Occipital lobe (tissue), 2 donors: Measurements from ENCODE around the gene DCTD. TPM values are rescaled to one million over a fixed set of nuclear protein-coding genes. Genes with fewer than 3 reads are reported as not detected.

Experiments
- DNase-seq: peaks from one replicate; lab custom pipeline; 2025; lab: John Stamatoyannopoulos, UW
- total RNA-seq: library from RNA; depleted of rRNA; stranded (reverse); fragments of >200 nt; gene quantifications from one replicate; pipeline ENCODE4 v1.2.3, GENCODE V29; 2014

DCTD gene
- total RNA-seq, 1 donor from 2014 or later = 18.1 TPM

DNA sequence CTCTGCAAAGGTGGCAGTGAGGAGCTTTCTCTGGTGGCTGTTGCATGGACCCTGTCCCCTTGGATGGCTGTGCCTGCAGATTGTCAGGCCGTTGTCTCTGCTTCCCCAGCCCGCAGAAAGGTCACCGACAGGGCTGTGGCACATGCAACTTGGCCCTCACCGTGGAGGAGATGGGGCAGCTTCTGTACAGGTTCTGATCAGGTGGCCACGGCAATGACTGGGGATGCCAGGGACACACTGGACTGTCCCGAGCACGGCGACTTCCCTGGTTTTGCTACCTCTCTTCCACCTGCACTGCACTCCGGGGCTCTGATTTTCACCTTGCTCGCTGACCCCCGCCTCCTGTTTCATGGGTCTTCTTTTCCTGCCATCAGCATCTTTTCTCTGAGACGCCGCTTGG is 43.5 kb downstream of the DCTD start:
- DNase-seq = no peak

DNA sequence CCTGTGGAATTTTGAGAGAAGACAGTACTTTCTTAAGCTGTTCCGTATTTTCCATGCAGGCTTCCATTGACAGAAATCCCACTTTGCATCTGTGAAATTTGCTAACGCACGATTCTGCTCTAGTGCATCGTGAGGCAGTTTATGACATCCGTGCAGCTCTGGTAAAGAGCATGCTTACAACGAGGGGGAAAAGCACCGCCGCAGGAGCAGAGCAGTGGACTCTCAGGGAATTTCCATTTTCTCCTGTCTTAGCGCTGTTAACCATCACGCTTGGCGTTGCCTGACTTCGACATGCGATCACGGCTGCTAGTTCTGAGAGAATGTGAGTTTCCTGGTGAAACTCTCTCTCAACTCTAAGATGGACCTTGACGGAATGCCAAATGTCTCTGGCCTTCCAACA is 43.9 kb downstream of the DCTD start:
- no peak for DNase-seq

DNA sequence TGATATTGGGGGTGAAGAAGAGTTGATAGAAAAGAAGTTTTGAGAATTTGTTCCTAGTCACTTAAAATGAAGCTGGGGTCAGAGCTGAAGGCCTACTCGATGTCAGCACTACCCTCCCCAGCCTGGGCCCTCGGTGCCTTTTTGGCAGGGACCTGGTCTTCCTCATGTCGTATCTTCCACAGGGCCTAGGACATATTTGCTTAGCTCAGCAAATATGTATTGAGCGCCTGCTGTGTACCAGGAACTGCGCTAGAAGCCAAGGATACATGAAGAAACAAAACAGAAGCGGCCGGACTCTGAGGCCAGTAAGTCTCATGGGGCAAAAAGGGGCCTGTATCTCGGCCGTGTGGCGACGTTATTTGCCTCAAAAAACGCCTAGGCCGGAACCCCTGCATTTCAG is 44.3 kb downstream of the DCTD start:
- no peak for DNase-seq

DNA sequence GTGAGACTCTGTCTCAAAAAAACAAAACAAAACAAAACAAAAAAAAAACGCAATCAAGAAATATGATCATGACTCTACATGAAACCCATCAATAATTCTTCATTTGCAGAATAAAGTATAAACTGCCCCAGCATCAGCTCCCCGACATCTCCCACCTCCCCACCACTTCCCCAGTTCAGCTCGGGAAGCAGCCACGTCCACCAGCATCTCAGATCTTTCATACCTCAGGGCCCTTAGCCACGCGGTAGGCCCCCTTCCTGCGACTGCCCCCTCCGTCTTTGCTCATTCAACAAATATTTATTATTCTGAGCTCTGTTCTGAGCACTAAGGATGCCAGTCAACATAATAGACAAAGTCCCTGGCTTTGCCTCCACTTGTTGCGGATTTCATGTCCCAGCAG is 45.6 kb downstream of the DCTD start:
- DNase-seq = no peak

DNA sequence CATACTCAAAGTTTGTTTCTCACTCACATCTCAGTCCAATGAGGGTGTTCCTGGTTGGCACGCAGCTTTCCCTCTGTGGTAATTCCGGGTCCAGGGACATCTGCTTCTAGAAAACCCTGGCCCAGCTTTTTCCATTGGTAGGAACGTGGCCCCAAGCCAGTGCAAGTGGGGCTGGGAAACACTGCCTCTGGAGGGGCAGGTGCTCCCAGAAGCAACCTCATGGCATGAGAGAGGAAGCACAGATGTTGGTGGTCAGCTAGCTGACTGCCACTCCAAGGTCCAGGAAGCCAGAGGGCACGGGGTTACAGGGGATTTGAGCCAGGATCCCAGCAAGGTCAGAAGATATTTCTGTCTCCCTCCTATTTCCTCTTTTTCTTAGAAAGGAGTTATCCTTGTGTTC is 47.5 kb downstream of the DCTD start:
- no peak for DNase-seq

DNA sequence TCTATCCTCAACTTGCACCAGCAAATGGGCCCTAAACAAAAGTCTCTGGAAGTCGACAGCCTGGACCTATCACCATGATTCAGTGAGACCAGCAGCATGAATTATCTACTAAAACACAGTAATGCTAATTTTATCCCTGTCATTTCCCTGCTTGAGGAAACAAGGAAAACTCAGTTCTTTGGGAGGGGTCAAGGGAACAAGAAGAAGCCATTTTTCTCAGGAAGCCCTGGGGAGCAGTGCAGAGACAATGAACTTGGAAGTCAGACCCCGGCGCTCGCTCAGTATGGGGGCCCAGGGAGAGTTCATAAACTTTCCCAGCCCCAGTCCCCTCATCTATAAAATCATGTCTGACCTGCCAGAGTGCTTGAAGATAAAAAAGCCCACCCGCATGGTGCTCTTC is 50.4 kb downstream of the DCTD start:
- DNase-seq = no peak

DNA sequence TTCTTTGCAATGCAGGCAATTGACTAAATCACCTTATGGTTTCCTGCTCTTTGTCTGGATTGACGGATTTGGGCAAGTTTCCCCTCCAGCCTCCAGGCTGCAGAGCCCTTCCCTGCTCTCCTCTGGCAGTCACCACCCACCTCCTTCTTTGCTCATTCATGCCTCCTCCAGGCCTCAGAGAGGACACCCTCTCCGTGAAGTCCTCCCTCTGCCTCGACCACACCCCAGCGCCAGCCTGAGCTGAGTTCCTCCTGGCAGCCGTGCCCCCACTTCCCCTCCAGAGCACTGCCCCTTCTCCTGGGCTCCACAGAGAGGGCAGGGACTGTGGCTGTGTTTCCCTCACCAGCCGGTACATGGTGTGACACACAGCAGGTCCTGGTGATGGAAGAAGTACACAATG is 53.7 kb downstream of the DCTD start:
- DNase-seq = no peak

DNA sequence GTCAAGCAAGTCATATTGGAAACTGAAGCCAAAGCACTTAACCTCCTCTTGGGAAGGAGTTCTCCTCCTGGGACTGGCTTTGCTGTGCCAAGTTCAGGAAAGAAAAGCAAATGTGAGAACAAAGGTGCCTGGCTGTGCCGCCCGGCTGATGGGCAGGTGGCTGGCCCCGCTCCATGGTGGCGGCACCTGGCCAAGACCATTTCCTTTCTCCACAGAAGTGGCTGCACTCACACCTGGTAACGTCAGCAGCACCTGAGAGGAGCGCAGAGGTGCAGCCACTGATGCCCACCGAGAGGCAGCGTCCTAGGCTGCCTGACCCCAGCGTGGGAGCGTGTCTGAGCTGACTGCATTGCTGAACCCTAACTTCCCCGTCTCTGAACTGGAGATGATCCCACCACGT is 54.3 kb downstream of the DCTD start:
- no peak for DNase-seq

DNA sequence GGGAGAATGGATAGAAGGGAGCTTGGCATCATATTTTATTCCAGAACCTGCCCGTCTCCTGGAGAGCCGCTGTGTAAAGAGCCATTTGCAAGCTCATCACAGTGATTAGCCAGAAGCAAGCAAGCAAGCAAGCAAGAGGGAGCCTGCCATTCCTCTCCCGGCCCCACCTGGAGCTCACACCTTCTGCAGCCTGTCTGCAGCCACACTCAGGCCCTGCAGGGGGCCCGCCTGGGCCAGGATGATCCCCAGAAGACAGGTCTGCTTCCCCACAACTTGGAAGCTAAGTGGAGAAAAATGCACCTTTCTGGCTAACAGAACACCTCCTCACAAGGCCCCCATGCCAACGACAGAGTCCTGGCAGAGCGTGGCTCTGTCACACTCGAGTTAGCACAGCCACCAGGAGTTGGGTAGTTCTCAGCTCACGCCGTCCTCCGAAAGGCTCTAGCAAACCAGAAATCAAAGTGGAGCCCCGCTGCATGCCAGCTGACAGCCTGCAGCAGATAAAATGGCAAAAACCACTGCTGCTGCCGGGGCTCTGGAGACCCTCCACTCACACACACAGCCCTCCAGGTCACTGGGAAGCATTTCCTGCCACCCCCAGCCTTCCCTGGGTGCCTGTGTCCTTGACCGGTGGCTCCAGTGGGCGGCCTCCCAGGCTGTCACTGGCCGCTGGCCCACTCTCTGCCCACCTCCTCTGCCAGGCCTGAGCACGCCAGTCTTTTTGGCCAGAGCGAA is 54.9 kb downstream of the DCTD start:
- no peak for DNase-seq

DNA sequence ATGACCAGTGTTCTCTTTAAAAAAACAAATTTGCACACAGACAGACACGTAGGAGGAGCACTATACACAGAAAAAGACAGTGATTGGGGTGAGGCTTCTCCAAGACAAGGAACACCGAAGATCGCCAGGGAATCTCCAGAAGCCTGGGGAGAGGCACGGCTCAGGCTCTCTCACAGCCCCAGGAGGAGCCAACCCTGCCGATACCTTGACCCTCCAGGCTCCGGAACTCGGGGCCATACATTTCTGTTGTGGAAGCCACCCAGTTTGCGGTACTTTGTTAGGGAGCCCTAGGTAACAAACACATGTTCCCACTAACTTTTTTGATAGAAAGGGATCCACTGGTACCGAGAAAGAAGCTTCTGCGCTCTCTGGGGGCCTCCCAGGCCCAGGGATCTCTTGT is 55.8 kb downstream of the DCTD start:
- no peak for DNase-seq

DNA sequence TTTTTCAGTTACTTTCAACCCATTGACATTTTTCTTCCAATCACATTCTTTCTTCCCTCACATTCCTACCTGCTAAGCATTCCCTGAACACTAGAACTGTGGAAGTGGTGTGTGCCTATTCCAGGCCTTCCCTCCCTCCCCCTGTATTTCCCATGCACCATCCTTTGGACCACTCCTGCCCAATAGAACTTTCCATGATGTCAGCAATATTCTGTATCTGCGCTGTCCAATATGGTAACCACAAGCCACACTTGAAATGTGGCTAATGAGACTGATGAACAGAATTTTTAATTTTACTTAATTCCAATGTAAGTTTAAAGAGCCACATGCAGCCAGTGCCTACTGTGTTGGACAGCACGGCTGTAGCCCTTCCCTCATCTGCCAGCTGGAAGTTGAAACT is 57.5 kb downstream of the DCTD start:
- DNase-seq = no peak

DNA sequence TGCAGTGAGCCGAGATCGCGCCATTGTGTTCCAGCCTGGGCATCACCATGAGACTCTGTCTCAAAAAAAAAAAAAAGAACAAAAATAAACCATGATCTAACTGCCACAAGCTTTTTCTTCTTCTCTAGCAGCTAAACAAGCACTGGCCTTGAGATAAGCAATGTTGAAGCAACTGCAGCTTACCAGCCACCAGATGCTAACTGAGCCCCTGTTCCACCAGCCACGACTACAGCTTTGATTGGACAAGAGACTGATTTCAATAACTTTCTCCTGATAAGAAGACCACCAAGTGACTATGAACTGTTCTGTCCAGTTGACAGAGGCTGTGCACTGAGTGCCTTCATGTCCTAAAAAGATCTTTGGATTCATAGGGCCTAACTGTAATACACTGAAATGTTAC is 58.5 kb downstream of the DCTD start:
- DNase-seq = no peak

DNA sequence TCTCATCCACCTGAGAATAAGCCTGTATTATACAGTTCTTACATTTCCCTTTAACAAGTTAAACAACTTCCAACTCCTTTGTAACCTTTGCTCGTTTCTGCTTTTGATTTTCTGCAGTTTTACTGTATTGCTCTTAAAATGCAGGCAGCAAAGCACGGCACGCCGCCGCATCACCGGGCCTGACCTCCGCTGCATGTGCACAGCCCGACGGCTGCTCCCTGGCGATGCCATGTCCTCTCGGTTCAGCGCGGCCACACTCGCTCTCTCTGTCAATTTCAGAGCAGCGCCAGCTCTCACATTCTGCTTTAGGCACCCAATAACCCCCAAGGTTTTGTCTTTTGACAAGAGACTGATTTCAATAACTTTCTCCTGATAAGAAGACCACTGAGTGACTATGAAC is 60.3 kb downstream of the DCTD start:
- DNase-seq = no peak

DNA sequence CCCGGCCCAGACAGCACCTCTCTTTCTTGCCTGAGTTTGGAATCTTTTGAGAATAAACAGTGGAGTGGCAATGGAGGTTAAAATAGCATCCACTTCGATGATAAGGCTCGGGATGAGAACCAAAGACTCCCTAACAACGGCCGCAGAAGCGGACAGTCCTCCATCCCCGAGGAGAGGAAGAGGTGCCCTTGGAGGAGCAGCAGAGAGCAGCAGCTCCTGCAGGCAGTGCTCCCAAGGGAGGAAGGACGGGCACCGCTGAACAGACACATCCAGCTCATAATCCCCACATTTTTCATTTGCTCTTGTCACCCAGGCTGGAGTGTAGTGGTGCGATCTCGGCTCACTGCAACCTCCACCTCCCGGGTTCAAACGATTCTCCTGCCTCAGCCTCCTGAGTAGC is 61.3 kb downstream of the DCTD start:
- no peak for DNase-seq

DNA sequence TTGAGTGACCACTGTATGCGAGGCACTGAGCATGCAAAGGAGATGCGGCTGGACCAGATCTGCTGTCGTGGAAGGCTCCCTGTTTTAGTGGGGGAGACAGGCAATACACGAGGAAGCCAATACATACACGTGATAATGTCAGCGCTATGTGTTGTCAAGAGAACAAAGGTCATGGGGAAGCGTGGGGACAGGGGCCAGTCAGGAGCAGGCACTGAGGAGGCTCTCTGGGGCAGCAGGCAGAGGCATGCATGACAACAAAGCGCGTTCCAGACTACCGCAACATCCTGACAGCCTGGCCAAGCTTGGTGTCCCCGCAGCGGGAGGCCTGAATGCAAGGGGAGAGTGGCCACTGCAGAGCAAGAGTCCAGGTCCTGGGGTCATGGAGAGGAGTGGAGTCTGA is 61.9 kb downstream of the DCTD start:
- DNase-seq = no peak

DNA sequence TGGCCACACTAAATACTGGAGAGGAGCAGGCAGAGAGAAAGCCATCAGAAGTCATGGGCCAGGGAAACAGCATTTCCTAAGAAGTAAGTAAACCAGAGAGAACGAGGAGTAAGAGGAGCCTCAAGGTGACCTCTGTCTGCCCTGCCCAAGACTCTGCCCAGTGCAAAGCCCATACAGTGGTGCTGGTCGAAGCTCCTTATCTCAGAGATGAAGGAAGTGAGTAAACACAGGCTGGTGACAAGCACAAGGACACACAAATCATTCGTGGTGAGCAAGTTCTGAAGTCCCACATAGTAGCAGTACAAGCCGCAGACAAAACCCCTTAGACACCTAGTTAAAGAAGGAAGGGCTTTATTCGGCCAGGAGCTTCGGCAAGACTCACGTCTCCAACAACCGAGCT is 62.7 kb downstream of the DCTD start:
- no peak for DNase-seq

DNA sequence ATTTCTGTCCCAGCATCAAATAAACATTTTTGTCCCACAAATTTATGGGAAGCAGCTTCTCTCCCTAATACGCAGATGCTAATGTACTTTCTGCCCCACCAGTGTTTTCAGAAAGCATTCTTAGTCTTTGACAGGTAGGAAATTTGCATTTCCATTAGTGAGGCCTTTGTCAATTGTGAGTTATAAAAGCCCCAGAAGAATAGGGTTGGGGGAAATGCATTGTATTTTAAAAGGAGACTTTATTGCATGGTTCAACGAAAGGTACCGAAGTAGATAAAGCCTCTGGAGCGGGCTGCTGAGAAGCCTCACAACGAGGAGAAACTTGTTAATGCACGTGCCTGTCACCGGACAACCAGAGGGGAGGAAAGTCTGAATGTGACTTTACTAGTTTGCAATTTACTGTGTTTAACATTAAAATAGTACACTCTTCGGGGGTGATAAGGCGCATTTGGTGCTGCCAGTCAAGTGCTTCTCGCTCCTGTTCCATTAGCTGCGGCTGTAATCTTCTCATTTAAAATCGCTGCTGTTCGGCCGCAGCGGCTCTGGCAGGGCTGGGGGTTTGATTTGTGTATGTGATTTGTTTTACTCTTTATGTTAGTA is 63.4 kb downstream of the DCTD start:
- no peak for DNase-seq

DNA sequence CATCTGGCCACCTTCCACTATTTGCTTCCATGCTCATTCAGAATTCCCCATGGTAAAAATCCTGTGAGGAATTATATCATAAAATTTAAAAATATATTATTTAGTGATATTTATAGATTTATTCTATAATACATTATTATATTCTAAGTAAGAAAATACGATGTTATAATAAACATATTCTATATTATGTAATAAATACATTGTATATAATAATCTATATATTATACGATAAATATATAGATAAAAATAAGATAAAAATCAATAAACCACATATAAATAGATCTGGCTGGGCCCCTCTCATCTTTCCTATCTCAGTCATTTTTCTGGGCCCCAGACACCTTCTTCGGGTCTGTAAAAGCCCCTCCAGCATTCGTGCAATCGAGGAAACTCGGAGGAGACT is 68.5 kb downstream of the DCTD start:
- no peak for DNase-seq

DNA sequence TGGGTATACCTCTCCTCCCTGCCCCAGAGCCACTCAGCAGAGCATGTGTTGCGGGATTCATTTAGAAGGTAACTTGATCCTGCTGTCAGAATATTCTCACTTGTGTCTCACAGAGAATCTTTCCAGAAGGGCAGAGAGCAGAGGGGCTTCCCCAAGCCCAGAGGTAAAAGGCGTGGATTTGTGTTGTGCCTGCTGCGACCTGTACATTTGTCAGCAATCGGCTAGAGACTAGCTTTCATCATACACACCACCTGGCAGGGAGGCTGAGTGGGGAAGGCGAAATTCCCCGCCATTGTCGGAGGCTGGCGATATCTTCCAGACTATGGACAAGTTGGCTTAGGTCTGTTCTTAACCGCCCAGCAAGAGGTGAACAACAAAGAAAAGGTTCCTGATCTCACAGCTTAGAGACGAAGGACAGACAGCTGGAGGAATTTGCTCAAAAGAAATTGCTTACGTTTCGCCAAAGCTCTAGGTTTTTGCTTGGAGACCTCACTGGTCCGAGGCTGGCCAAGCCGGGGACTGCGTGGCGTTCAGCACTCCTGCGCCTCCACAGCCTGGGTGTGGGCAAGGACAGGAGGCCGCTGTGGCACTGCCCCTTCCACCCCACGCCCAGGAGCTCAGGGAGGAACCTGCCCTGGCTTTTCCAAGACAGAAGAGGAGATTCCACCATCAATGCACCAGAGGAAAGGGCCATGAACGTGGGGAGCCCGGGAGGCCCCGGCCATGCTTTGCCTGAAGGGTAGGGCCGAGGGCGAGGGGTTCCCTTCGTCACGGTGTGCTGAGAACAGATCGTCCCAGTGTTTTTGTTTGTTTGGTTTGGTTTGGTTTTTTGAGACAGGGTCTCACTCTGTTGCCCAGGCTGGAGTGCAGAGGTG is 69.4 kb downstream of the DCTD start:
- DNase-seq = no peak

DNA sequence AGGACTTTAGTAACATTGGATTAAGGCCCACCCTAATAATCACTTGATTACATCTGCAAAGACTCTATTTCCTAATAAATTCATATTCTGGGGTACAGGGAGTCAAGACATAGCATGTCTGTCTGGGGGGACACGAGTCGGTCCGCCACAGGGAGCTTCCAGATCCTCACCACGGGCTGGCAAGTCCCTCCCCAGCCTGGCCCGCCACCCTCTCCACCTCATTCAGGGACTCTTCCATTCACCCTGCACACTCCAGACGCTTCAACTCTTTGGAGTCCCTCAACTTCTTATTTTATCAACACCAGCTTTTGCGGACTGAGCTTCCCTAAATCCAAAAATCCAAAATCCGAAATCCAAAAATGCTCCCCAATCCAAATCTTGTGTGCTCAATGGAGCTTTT is 71.2 kb downstream of the DCTD start:
- no peak for DNase-seq

DNA sequence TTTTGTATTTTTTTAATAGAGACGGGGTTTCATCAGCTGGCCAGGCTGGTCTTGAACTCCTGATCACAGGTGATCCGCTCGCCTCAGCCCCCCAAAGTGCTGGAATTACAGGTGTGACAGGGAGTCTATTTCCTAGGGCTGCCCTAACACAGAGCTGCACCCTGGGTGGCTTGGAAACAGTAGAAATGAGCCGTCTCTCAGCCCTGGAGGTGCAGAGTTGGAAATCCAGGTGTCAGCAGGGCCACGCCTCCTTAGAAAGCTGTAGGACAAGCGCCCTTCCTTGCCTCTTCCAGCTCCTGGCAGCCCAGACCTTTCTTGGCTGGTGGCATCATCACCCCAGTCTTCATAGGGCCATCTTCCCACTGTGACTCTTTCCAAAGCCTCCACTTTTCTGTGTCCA is 71.6 kb downstream of the DCTD start:
- no peak for DNase-seq

DNA sequence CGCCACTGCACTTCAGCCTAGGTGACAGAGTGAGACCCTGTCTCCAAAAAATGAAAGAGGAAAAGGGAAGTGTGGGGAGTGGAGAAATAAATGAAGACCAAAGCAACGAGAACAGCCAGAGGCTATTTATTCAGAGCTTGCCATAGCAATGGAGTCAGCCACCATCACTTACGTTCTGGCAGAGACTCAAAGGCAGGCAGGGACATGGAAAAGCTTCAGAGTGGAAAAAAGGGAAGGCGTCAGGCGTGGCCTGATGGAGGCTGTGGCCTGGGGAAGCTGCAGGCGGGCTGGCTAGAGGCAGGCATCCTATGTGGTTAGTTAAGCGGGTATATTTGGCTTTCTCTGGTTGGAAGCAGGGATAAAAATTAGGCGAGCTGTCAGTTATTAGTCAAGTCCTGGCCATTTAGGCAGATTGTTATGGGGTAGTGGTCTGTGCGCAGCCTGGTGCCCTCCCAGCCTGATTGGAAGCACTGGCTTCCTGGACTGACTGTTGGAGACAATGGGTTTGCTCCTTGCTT is 73.3 kb downstream of the DCTD start:
- DNase-seq = no peak
